GM12878 (cell line): ENCODE data around the gene EFHD2. TPM values are rescaled to one million over a fixed set of nuclear protein-coding genes. Genes with fewer than 3 reads are reported as not detected.

Source experiments
- ATAC-seq: fragments of 200-7000 bp; cut with Tn5 transposase; 3 replicates; pipeline ENCODE4 v1.9.1; 2020; ENCODE audit warnings: mild to moderate bottlenecking, moderate library complexity
- BruUV-seq: library from RNA; stranded (reverse); fragments of 400-500 nt; replicated peaks from 2 replicates; lab custom pipeline; 2021; lab: Mats Ljungman, UMichigan
- CTCF ChIA-PET: fragments of 300-600 bp; sonication (Branson Sonifier 250); formaldehyde crosslinking; extraction: SDS; loops from one replicate; lab custom pipeline; 2021; ENCODE audit warnings: inconsistent platforms; lab: Yijun Ruan, JAX
- POLR2A ChIA-PET: fragments of 350-600 bp; formaldehyde crosslinking; extraction: SDS; loops from one replicate; lab custom pipeline; 2021; ENCODE audit warnings: inconsistent platforms; lab: Charles Lee
- RAD21 ChIA-PET: fragments of 300-600 bp; sonication (Branson Sonifier 250); formaldehyde crosslinking; loops from one replicate; lab custom pipeline; 2023; ENCODE audit warnings: antibody characterized with exemption; ENCODE audit not compliant: unreplicated experiment; lab: Charles Lee
- SMC1A ChIA-PET: fragments of 300-600 bp; sonication (Branson Sonifier 250); formaldehyde crosslinking; loops from one replicate; lab custom pipeline; 2023; ENCODE audit not compliant: unreplicated experiment, uncharacterized antibody; lab: Charles Lee
- DNase-seq: peaks from one replicate; pipeline ENCODE4 v3.0.0-alpha.2; 2011; ENCODE audit warnings: low read depth, low spot score
- FAIRE-seq: peaks from 3 replicates; lab custom pipeline; 2011; peaks lifted over from hg19 to GRCh38; lab: Jason Lieb, UNC
- H2AFZ ChIP-seq: 2 replicates; pipeline ENCODE4 v1.6.0; 2011; ENCODE audit warnings: low read depth, low read length, control low read depth; ENCODE audit not compliant: control insufficient read depth
- H3K27ac ChIP-seq: 2 replicates; pipeline ENCODE4 v1.5.1; 2011; ENCODE audit warnings: control low read depth; ENCODE audit not compliant: control insufficient read depth, insufficient read depth
- H3K27me3 ChIP-seq, 2 experiments: replicated peaks in 1 of 2; 2 replicates each; pipeline versions ENCODE4 v1.6.0 to v1.6.1; 2011; ENCODE audit warnings: low read length in 1 of 2; ENCODE audit not compliant: control insufficient read depth in 2 of 2, insufficient read depth in 2 of 2
- H3K36me3 ChIP-seq, 2 experiments: 2 replicates each; pipeline ENCODE4 v1.5.1; 2011; ENCODE audit warnings: low read length in 1 of 2; ENCODE audit not compliant: control insufficient read depth in 2 of 2, insufficient read depth in 2 of 2
- H3K4me1 ChIP-seq: 2 replicates; pipeline ENCODE4 v1.6.1; 2011; ENCODE audit warnings: mild to moderate bottlenecking, low read length, moderate library complexity, mixed read lengths; ENCODE audit not compliant: control insufficient read depth, insufficient read depth
- H3K4me2 ChIP-seq: 2 replicates; pipeline ENCODE4 v1.6.0; 2011; ENCODE audit warnings: control low read depth; ENCODE audit not compliant: control insufficient read depth, insufficient read depth
- H3K4me3 ChIP-seq: fragments of 200-600 bp; sonication (generic); 2 replicates; pipeline ENCODE4 v1.5.1; 2016
- H3K79me2 ChIP-seq: 2 replicates; pipeline ENCODE4 v1.6.0; 2011; ENCODE audit warnings: low read length; ENCODE audit not compliant: control insufficient read depth, insufficient read depth
- H3K9ac ChIP-seq: 2 replicates; pipeline ENCODE4 v1.8.0; 2011; ENCODE audit warnings: low read length, control low read depth, mixed read lengths; ENCODE audit not compliant: control insufficient read depth, insufficient read depth
- H3K9me3 ChIP-seq: replicated peaks from 3 replicates; pipeline ENCODE4 v1.5.1; 2011; ENCODE audit warnings: mild to moderate bottlenecking, low read length; ENCODE audit not compliant: control insufficient read depth, insufficient read depth
- H4K20me1 ChIP-seq: 2 replicates; pipeline ENCODE4 v1.6.0; 2011; ENCODE audit not compliant: control insufficient read depth, insufficient read depth
- BRCA1 ChIP-seq: IDR thresholded peaks from 2 replicates; pipeline ENCODE4 v1.6.1; 2011; ENCODE audit warnings: low read depth, low read length, improper control_type of control experiment
- CEBPB ChIP-seq, 2 experiments: fragments of 150-350 bp in 1 of 2; IDR thresholded peaks; 2 replicates each; pipeline ENCODE4 v1.6.1; 2012 to 2014; ENCODE audit warnings: low read depth in 2 of 2, low read length in 2 of 2, borderline replicate concordance in 1 of 2, inconsistent platforms in 1 of 2
- FOXM1 ChIP-seq: IDR thresholded peaks from 2 replicates; pipeline ENCODE4 v1.6.1; 2012; ENCODE audit warnings: low read depth, mild to moderate bottlenecking, inconsistent platforms, low read length, moderate library complexity
- GATAD2B ChIP-seq: fragments of 450-650 bp; conservative IDR thresholded peaks from 2 replicates; pipeline ENCODE4 v1.6.1; 2017; ENCODE audit warnings: low read depth, mild to moderate bottlenecking, moderate library complexity
- HCFC1 ChIP-seq: fragments of 150-350 bp; IDR thresholded peaks from 2 replicates; pipeline ENCODE4 v1.6.1; 2014; ENCODE audit warnings: low read length
- NRF1 ChIP-seq: conservative IDR thresholded peaks from 2 replicates; pipeline ENCODE4 v1.6.1; 2011; ENCODE audit warnings: mild to moderate bottlenecking, low read depth, low read length, improper control_type of control experiment
- SP1 ChIP-seq: IDR thresholded peaks from one replicate; pipeline ENCODE4 v1.6.1; 2011; ENCODE audit warnings: low read depth, low read length
- WRNIP1 ChIP-seq: IDR thresholded peaks from 2 replicates; pipeline ENCODE4 v1.6.1; 2011; ENCODE audit warnings: low read depth, low read length, improper control_type of control experiment, borderline replicate concordance
- ZSCAN29 ChIP-seq: fragments of 450-650 bp; IDR thresholded peaks from 2 replicates; pipeline ENCODE4 v1.6.1; 2017; ENCODE audit warnings: mild to moderate bottlenecking, moderate library complexity
- WGBS: methylation state at CpG from one replicate; pipeline ENCODE4 v1.1.6; 2016; ENCODE audit warnings: low lambda C conversion rate; ENCODE audit not compliant: insufficient replicate concordance, insufficient coverage; ENCODE audit errors: missing lambda C conversion rate; 5-methylcytosine and 5-hydroxymethylcytosine counted together
- in situ Hi-C: fragments of 300-500 bp; cut with MboI; formaldehyde crosslinking; loops from 9 replicates; pipeline ENCODE4 v1.14.3; 2018; ENCODE audit warnings: mixed read lengths
- intact Hi-C: fragments of 100-400 bp; cut with micrococcal nuclease; formaldehyde crosslinking; loops from one replicate; pipeline ENCODE4 v1.14.2; 2022; ENCODE audit not compliant: unreplicated experiment
- polyA plus RNA-seq, 11 experiments: library from polyadenylated mRNA; depleted of rRNA in 4 of 11; unstranded in 6 of 11; stranded (reverse) in 5 of 11; fragments of >200 nt; fragmentation: Nextera tagmentation in 4 of 11; fragmentation: Illumina TruSeq in 1 of 11; extraction: Ambion mirVana in 4 of 11; extraction: Trizol in 1 of 11; gene quantifications; 1 replicate in 1 of 11; 2 replicates in 10 of 11; pipeline versions ENCODE4 v1.2.1 to v1.2.3, GENCODE V29; 2011 to 2016; ENCODE audit warnings: inconsistent platforms in 2 of 11, missing spikeins in 2 of 11, low read depth in 1 of 11
- total RNA-seq, 4 experiments: library from RNA; depleted of rRNA in 3 of 4; stranded (reverse); fragments of >200 nt in 3 of 4; fragmentation: Illumina TruSeq in 1 of 4; extraction: Trizol in 1 of 4; gene quantifications; 2 replicates each; pipeline versions ENCODE4 v1.2.1 to v1.2.3, GENCODE V29; 2013 to 2021
- TF ChIP-seq, protein P1 (sequence below): fragments of 450-650 bp; IDR thresholded peaks from 2 replicates; pipeline ENCODE4 v1.6.1; 2014; ENCODE audit warnings: mild to moderate bottlenecking
- TF ChIP-seq, protein P2 (sequence below): fragments of 450-650 bp; IDR thresholded peaks from 2 replicates; pipeline ENCODE4 v1.6.1; 2017; ENCODE audit warnings: mild to moderate bottlenecking
- TF ChIP-seq, protein P3 (sequence below): IDR thresholded peaks from 2 replicates; pipeline ENCODE4 v1.6.1; 2012; ENCODE audit warnings: low read depth, low read length, improper control_type of control experiment
- TF ChIP-seq, protein P4 (sequence below): fragments of 450-650 bp; IDR thresholded peaks from 2 replicates; pipeline ENCODE4 v1.6.1; 2017; ENCODE audit warnings: low read depth, mild to moderate bottlenecking, moderate library complexity

Gene EFHD2
- total and polyA plus RNA-seq, 10 of the 15 experiments (the other 5 are each of a cell fraction or from before 2014, with no cell fraction given) = 4.0 to 114 (median 66.1) TPM

GRCh38 chr1:15406614-15407559, 2.8 kb upstream of the EFHD2 start (continued):
- TF ChIP-seq, protein P1, sequence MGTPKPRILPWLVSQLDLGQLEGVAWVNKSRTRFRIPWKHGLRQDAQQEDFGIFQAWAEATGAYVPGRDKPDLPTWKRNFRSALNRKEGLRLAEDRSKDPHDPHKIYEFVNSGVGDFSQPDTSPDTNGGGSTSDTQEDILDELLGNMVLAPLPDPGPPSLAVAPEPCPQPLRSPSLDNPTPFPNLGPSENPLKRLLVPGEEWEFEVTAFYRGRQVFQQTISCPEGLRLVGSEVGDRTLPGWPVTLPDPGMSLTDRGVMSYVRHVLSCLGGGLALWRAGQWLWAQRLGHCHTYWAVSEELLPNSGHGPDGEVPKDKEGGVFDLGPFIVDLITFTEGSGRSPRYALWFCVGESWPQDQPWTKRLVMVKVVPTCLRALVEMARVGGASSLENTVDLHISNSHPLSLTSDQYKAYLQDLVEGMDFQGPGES = no peak
- TF ChIP-seq BRCA1 (no peak), GATAD2B (no peak), NRF1 (no peak), SP1 (no peak)
- TF ChIP-seq, protein P2, sequence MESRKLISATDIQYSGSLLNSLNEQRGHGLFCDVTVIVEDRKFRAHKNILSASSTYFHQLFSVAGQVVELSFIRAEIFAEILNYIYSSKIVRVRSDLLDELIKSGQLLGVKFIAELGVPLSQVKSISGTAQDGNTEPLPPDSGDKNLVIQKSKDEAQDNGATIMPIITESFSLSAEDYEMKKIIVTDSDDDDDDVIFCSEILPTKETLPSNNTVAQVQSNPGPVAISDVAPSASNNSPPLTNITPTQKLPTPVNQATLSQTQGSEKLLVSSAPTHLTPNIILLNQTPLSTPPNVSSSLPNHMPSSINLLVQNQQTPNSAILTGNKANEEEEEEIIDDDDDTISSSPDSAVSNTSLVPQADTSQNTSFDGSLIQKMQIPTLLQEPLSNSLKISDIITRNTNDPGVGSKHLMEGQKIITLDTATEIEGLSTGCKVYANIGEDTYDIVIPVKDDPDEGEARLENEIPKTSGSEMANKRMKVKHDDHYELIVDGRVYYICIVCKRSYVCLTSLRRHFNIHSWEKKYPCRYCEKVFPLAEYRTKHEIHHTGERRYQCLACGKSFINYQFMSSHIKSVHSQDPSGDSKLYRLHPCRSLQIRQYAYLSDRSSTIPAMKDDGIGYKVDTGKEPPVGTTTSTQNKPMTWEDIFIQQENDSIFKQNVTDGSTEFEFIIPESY = no peak

DNA sequence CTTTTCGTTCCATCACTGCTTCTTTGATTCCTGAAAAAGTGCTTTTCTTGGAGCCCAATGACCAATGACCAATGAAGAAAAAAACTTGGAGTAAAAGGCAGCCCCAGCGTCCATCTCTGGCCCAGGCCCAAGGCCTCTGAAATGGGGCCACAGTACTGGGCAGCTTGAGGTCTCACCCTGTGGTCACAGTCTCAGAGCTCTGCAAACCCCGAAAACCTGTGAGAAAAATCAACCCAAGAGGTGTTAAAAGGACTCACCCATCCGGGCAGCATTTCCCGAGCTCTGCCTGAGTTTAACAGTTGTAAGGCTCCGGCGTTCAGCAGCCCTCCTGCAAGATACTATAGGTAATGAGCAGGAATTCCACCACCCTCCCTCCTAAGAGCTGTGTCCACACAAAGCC, 2.1 kb upstream of the EFHD2 start:
- no peak overlapping the region for H3K9ac ChIP-seq
- peaks cover 0 to 3% of the 10 kb centered on the region in 2 experiments; a peak in 1 of 4 replicates for H3K27me3 ChIP-seq
- in situ Hi-C loops = no loop called here
- H3K36me3 ChIP-seq = no peaks in the 10 kb centered on the region
- no peak overlapping the region for H3K4me2 ChIP-seq
- H3K27ac ChIP-seq = no peak overlapping the region
- DNase-seq (no peak), FAIRE-seq (no peak), ATAC-seq (no peak)
- ChIA-PET SMC1A (no interaction called here), POLR2A (no interaction called here), CTCF (interaction anchor here (1.1 to 1.6 kb wide), 3 partner anchors 9 to 83 kb away, joined by 4 read pairs; no protein-coding TSS in a partner anchor), RAD21 (no interaction called here)
- peaks cover 10% of the 10 kb centered on the region; the same call in 1 of the 2 replicates for H3K4me1 ChIP-seq
- no peaks in the 10 kb centered on the region for H4K20me1 ChIP-seq
- H3K79me2 ChIP-seq = peaks cover 29% of the 10 kb centered on the region
- H3K9me3 ChIP-seq = no peaks in the 10 kb centered on the region
- no TSS peak for BruUV-seq
- intact Hi-C loops = no loop called here
- 25% methylated on average over 7 of the region's 7 CpGs for WGBS
- H3K4me3 ChIP-seq = no peak overlapping the region
- no peak for TF ChIP-seq FOXM1
- TF ChIP-seq CEBPB (IDR thresholded peaks at IDR 0.05; ENCODE audit: borderline replicate concordance in 1 of 2, low read depth in 2 of 2, low read length in 2 of 2) = no peak
- no peak for TF ChIP-seq WRNIP1
- TF ChIP-seq, protein P3, sequence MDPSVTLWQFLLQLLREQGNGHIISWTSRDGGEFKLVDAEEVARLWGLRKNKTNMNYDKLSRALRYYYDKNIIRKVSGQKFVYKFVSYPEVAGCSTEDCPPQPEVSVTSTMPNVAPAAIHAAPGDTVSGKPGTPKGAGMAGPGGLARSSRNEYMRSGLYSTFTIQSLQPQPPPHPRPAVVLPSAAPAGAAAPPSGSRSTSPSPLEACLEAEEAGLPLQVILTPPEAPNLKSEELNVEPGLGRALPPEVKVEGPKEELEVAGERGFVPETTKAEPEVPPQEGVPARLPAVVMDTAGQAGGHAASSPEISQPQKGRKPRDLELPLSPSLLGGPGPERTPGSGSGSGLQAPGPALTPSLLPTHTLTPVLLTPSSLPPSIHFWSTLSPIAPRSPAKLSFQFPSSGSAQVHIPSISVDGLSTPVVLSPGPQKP = no peak
- TF ChIP-seq ZSCAN29 = no peak
- TF ChIP-seq, protein P4, sequence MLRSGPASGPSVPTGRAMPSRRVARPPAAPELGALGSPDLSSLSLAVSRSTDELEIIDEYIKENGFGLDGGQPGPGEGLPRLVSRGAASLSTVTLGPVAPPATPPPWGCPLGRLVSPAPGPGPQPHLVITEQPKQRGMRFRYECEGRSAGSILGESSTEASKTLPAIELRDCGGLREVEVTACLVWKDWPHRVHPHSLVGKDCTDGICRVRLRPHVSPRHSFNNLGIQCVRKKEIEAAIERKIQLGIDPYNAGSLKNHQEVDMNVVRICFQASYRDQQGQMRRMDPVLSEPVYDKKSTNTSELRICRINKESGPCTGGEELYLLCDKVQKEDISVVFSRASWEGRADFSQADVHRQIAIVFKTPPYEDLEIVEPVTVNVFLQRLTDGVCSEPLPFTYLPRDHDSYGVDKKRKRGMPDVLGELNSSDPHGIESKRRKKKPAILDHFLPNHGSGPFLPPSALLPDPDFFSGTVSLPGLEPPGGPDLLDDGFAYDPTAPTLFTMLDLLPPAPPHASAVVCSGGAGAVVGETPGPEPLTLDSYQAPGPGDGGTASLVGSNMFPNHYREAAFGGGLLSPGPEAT = no peak
- no peak for TF ChIP-seq HCFC1
- H2AFZ ChIP-seq = no peak overlapping the region
